ENCODE measurements around the gene PTGES2. TPM values are rescaled to one million over a fixed set of nuclear protein-coding genes. Genes with fewer than 3 reads are reported as not detected.

Gene PTGES2
- polyA plus RNA-seq, 1 experiment: 91.9 TPM

- Histone ChIP-seq H3K27me3 (ENCODE audit: control insufficient read depth, insufficient read depth, low read length) (no peaks in the 10 kb centered on the region), H3K4me3 (ENCODE audit: low read depth, low read length) (no peak overlapping the region), H3K36me3 (ENCODE audit: control insufficient read depth, insufficient read depth, low read length) (no peaks in the 10 kb centered on the region; the same call in 1 of the 2 replicates)
- ChIA-PET POLR2A (no interaction called here), CTCF (interaction anchor here (1.0 to 1.2 kb wide), 2 partner anchors 30 to 145 kb away, joined by 3 to 5 read pairs; no protein-coding TSS in a partner anchor)
- no peak for TF ChIP-seq CTCF (IDR thresholded peaks at IDR 0.05; ENCODE audit: insufficient read depth, low read depth, low read length)
- DNase-seq (ENCODE audit: low read depth): no peak
Observed at GRCh38 chr9:128087262-128087661, 40.3 kb downstream of the PTGES2 start.

GRCh38 chr9:128085943-128086342, 41.6 kb downstream of the PTGES2 start:
- H3K4me3 ChIP-seq (ENCODE audit: low read depth, low read length): no peak overlapping the region
- DNase-seq (ENCODE audit: low read depth): no peak
- no peak for TF ChIP-seq CTCF (IDR thresholded peaks at IDR 0.05; ENCODE audit: insufficient read depth, low read depth, low read length)
- no peaks in the 10 kb centered on the region for H3K27me3 ChIP-seq (ENCODE audit: control insufficient read depth, insufficient read depth, low read length)
- ChIA-PET CTCF (interaction anchor here (1.7 kb wide), 1 partner anchor 143 kb away, joined by 12 read pairs; no protein-coding TSS in a partner anchor), POLR2A (no interaction called here)
- H3K36me3 ChIP-seq (ENCODE audit: control insufficient read depth, insufficient read depth, low read length): no peaks in the 10 kb centered on the region; the same call in 1 of the 2 replicates

DNA sequence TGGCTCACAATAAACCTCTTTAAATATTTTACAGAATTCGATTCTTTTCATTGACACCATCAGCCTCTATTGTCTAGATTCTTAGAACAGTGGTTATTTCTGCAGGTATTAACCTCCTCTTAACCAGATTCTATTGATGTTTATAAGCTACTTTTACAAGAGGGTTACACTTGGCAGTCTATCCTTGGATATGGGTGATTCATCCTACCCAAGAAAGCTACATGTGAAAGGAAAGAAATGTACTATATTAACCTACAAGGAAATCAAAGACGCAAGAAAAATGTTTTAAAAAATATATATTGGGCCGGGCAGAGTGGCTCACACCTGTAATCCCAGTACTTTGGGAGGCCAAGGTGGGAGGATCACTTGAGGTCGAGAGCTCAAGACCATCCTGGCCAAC, 42.8 kb downstream of the PTGES2 start:
- no peak for TF ChIP-seq CTCF (IDR thresholded peaks at IDR 0.05; ENCODE audit: insufficient read depth, low read depth, low read length)
- POLR2A ChIA-PET: no interaction called here
- Histone ChIP-seq H3K36me3 (ENCODE audit: control insufficient read depth, insufficient read depth, low read length) (no peaks in the 10 kb centered on the region; the same call in 1 of the 2 replicates), H3K4me3 (ENCODE audit: low read depth, low read length) (no peak overlapping the region), H3K27me3 (ENCODE audit: control insufficient read depth, insufficient read depth, low read length) (no peaks in the 10 kb centered on the region)
- CTCF ChIA-PET: interaction anchor here (0.9 to 1.7 kb wide), 10 partner anchors 8 to 142 kb away, joined by 3 to 12 read pairs (median 4); no protein-coding TSS in a partner anchor
- DNase-seq (ENCODE audit: low read depth): no peak

GRCh38 chr9:128082151-128082550, 45.4 kb downstream of the PTGES2 start:
- Histone ChIP-seq H3K27me3 (ENCODE audit: control insufficient read depth, insufficient read depth, low read length) (no peaks in the 10 kb centered on the region), H3K36me3 (ENCODE audit: control insufficient read depth, insufficient read depth, low read length) (no peaks in the 10 kb centered on the region; the same call in 1 of the 2 replicates), H3K4me3 (ENCODE audit: low read depth, low read length) (no peak overlapping the region)
- DNase-seq (ENCODE audit: low read depth): no peak
- ChIA-PET POLR2A (no interaction called here), CTCF (interaction anchor here (0.5 to 2.6 kb wide), 9 partner anchors 9 to 139 kb away, joined by 3 to 7 read pairs (median 4); no protein-coding TSS in a partner anchor)
- no peak for TF ChIP-seq CTCF (IDR thresholded peaks at IDR 0.05; ENCODE audit: insufficient read depth, low read depth, low read length)

GRCh38 chr9:128081056-128081455, 46.5 kb downstream of the PTGES2 start:
- no peak overlapping the region for H3K4me3 ChIP-seq (ENCODE audit: low read depth, low read length)
- no peaks in the 10 kb centered on the region for H3K27me3 ChIP-seq (ENCODE audit: control insufficient read depth, insufficient read depth, low read length)
- CTCF ChIA-PET: interaction anchor here (1.1 to 2.6 kb wide), 7 partner anchors 10 to 137 kb away, joined by 3 to 7 read pairs (median 4); no protein-coding TSS in a partner anchor
- TF ChIP-seq CTCF (IDR thresholded peaks at IDR 0.05; ENCODE audit: insufficient read depth, low read depth, low read length): no peak
- no peaks in the 10 kb centered on the region; the same call in 1 of the 2 replicates for H3K36me3 ChIP-seq (ENCODE audit: control insufficient read depth, insufficient read depth, low read length)
- POLR2A ChIA-PET: interaction anchor here (0.8 kb wide), 1 partner anchor 14 kb away, joined by 7 read pairs; the partner anchor contains the start of gene NAIF1
- DNase-seq (ENCODE audit: low read depth): peak; percentile 96
